GM23248 (cell line): Measurements from ENCODE around the gene UNC5C.

Source experiments
- EZH2 ChIP-seq: fragments of 200-600 bp; sonication (generic); IDR thresholded peaks from 2 replicates; pipeline ENCODE4 v1.6.1; 2018; ENCODE audit warnings: antibody characterized with exemption, mild to moderate bottlenecking; ENCODE audit not compliant: insufficient read depth, poor library complexity, severe bottlenecking
- EZH2phosphoT487 ChIP-seq: fragments of 200-600 bp; sonication (generic); IDR thresholded peaks from 2 replicates; pipeline ENCODE4 v1.6.1; 2018; ENCODE audit warnings: antibody characterized with exemption, moderate library complexity, mild to moderate bottlenecking, low read depth; ENCODE audit not compliant: insufficient read depth

- TF ChIP-seq EZH2phosphoT487 (no peak), EZH2 (no peak)
These were observed 25.9 kb downstream of the UNC5C start for GRCh38 chr4:95522682-95523530.
